22Rv1 (cell line): Measurements from ENCODE around the gene ADRA1B.

Source experiments
- H3K27ac ChIP-seq: fragments of 450-650 bp; 2 replicates; pipeline ENCODE4 v1.5.1; 2017
- CTCF ChIP-seq: fragments of 450-650 bp; IDR thresholded peaks from 2 replicates; pipeline ENCODE4 v1.5.1; 2017; ENCODE audit warnings: mild to moderate bottlenecking
- ZFX ChIP-seq: fragments of 450-650 bp; IDR thresholded peaks from 2 replicates; pipeline ENCODE4 v1.6.1; 2017; ENCODE audit warnings: antibody characterized with exemption, borderline replicate concordance

The ADRA1B gene

GRCh38 chr5:159891371-159891770 is 24.9 kb upstream of the ADRA1B start:
- H3K27ac ChIP-seq: no peak overlapping the region
- TF ChIP-seq CTCF (no peak), ZFX (no peak)

DNA sequence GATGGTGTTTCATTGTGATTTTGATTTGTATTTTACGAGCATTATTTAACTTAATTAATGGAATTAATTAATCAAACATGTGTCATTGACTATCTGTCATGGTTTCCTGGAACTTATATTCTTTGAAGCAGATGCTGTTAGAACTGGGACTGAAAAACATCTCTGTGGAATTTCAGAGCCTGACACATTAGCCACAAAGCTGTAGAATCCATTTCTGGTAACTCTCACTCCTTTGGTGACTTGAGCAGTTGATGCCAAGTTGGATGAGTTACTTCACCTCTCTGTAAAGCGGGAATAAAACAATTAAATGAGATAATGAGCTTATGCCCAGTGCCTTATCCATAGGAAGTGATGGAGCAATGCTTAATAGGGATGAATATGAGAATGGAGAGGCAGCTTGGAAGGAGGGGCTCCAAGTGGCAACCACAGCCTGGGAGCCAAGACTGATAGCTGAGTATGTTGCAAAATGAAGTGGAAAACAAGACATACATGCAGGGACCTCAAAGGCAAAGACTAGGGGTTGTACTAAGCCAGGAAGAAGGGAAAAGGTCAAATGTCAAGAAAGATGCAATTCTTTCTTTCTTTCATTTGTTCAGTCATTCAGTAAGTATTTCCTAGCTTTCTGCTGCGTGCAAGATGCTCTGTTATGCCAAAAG is 23.1 kb upstream of the ADRA1B start:
- no peak for TF ChIP-seq CTCF
- no peak for TF ChIP-seq ZFX
- no peak overlapping the region for H3K27ac ChIP-seq

DNA sequence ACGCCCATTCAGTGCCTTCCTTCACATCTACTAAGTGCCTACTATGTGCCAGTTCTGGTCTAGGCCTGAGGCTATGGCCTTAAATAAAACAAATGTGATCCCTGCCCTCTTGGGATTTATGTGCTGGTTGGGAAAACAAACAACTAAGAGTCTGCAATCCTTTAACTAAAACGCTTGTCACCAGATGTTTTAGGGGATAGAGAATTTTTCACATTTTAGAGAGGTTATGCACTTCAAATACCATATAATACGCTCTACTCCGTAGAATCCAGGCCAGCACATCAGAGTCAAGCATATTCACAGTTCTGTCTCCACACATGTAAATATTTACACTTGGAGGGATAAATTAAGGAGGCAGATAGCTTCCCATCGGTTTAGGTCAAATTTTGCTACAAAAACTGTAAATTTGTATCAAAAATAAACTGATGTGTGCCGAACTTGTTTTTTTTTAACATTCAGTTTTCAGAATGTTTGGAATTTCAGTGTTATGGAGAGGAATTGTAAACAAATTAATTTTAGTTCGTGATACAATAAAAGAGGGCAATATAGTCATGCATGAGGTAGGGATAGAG is 22.0 kb upstream of the ADRA1B start:
- no peak overlapping the region for H3K27ac ChIP-seq
- no peak for TF ChIP-seq ZFX
- TF ChIP-seq CTCF: no peak

DNA sequence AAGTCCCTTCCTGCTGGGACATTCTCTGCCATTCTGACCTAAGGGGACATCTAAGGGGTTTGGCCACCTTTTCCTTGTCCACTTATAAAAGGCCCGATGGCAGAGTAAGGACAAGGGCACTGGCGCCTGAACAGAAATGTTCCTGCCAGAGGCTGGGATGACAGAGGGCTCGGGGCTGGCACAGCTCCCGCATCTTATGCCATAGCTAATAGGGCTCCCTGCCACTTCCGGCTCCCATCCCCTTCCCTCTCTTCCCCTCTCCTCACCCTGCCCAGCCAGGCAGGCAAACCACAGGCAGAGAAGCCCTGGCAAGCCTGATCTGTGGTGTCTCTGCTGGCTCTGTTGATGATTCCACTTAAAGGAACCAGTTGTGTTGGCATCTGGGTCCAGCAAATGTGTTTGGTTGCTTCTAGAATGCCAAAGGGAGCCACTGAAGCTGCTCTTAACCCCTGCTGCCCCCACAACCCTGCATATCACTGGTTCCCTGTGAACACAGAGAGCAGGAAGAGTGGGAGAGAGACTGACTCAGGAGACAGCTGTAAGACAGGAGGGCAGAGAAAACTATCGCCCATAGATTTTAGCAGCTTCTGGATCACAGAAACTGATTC is 18.4 kb upstream of the ADRA1B start:
- TF ChIP-seq CTCF (no peak), ZFX (no peak)
- H3K27ac ChIP-seq: no peak overlapping the region

DNA sequence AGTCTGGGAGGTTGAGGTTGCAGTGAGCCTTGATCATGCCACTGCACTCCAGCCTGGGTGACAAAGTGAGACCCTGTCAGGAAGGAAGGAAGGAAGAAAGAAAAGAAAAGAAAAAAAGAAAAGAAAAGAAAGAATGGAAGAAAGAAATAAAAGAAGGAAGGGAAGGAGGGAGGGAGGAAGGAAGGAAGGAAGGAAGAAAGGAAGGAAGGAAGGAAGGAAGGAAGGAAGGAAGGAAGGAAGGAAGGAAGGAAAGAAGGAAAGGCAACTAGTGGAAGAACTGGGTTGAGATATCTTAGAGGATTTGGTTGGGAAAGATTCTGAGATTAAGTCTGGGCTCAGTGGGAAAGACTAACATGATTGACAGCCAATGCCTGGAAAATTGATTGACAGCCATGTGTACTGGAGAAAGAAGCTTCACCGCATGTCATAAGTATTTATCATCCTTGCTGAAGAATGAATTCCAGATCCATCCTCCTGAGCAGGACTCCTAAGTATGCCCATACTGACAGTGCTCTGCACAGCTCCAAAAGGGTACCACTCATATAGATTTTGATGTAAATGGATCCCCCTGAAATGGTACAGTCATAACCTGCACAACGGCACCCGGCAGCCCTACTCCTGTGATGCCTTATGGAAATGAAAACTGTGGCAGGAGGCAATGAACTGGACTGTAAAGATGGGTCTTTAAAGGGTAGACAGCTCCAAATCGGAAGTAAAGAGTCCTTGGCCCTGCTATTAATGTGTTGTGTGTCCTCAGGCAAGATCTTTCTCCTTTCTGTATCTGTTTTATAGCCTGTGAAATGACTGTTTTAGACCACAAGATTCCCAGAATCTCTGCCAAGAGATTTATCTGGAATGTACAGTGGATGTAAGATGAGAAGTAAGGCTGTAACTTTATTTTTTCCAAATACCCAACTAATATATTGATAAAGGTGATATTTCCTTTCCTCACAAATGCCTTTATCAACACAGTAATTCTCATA is 16.9 kb upstream of the ADRA1B start:
- TF ChIP-seq ZFX (no peak), CTCF (no peak)
- no peak overlapping the region for H3K27ac ChIP-seq

DNA sequence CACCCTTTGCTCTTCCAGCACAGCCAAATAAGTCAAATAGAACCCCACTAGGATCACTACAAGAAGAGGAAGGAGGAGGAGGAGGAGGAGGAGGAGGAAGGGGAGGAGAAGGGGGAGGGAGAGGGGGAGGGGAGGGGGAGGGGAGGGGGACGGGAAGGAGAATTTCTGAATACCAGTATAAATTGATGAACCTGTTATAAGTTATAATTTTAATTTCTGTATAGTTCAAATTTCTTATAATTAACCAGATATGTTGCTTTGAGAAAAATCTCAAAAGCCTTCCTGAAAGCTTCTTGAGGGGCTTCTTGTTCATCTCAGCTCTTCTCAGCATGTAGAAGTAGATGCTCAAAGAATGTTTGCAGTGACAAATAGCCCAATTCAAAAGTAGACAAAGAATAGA is 15.0 kb upstream of the ADRA1B start:
- TF ChIP-seq ZFX: no peak
- TF ChIP-seq CTCF: no peak
- H3K27ac ChIP-seq: no peak overlapping the region

- no peak overlapping the region for H3K27ac ChIP-seq
- no peak for TF ChIP-seq ZFX
- no peak for TF ChIP-seq CTCF
These were observed 14.5 kb upstream of the ADRA1B start for GRCh38 chr5:159901772-159902171.
